Endothelial cell (in vitro differentiated cells): ENCODE measurements around the gene TKFC. TPM values are rescaled to one million over a fixed set of nuclear protein-coding genes. Genes with fewer than 3 reads are reported as not detected.

Experiments used
- DNase-seq: peaks from one replicate; pipeline ENCODE4 v3.0.0; 2021; ENCODE audit warnings: low spot score
- H3K27ac Mint-ChIP-seq: one replicate; pipeline ENCODE4 v1.8.0; 2021; ENCODE audit warnings: mixed read lengths, inconsistent platforms; ENCODE audit not compliant: unreplicated experiment
- H3K27me3 Mint-ChIP-seq: one replicate; pipeline ENCODE4 v1.8.0; 2021; ENCODE audit warnings: mild to moderate bottlenecking, moderate library complexity, mixed read lengths, inconsistent platforms; ENCODE audit not compliant: unreplicated experiment
- H3K36me3 Mint-ChIP-seq: one replicate; pipeline ENCODE4 v1.8.0; 2021; ENCODE audit warnings: mild to moderate bottlenecking, low read depth, mixed read lengths, inconsistent platforms; ENCODE audit not compliant: unreplicated experiment
- H3K4me1 Mint-ChIP-seq: one replicate; pipeline ENCODE4 v1.8.0; 2021; ENCODE audit warnings: mild to moderate bottlenecking, mixed read lengths, inconsistent platforms; ENCODE audit not compliant: unreplicated experiment
- H3K4me3 Mint-ChIP-seq: one replicate; pipeline ENCODE4 v1.8.0; 2021; ENCODE audit warnings: mild to moderate bottlenecking, mixed read lengths, inconsistent platforms; ENCODE audit not compliant: unreplicated experiment
- H3K9me3 Mint-ChIP-seq: one replicate; pipeline ENCODE4 v1.8.0; 2021; ENCODE audit warnings: mixed read lengths, inconsistent platforms; ENCODE audit not compliant: unreplicated experiment
- CTCF ChIP-seq: fragments of 200-600 bp; sonication (generic); IDR thresholded peaks from one replicate; pipeline ENCODE4 v1.5.0; 2021; ENCODE audit warnings: antibody characterized with exemption; ENCODE audit not compliant: unreplicated experiment
- total RNA-seq: library from RNA; stranded (reverse); fragmentation: NEBNext Ultra II Directional; extraction: Animal tissue kit (Norgen Biotek cat#: 25700); gene quantifications from one replicate; pipeline ENCODE4 v1.2.1, GENCODE V29; 2021; ENCODE audit not compliant: unreplicated experiment

The TKFC gene
- total RNA-seq, 1 donor from 2014 or later: 53.1 TPM

DNA sequence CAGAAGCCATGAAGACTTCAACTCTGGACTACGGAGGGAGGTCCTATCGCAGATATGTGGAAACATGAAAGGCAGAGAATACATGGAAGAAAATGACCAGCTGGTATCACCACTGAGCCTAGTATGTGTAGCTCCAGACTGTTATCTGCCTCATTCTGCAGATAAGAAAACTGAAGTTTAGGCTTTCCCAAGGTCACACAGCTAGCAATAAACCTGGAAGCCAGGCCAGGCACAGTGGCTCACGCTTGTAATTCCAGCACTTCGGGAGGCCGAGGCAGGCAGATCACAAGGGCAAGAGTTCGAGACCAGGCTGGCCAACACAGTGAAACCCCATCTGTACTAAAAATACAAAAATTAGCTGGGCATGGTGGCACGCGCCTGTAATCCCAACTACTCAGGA lies 22.3 kb upstream of the TKFC start:
- no peak for TF ChIP-seq CTCF
- DNase-seq: no peak
- Mint-ChIP-seq H3K9me3 (no peaks in the 10 kb centered on the region), H3K4me3 (peak overlapping the region; percentile 40), H3K27me3 (no peaks in the 10 kb centered on the region), H3K4me1 (no peaks in the 10 kb centered on the region), H3K27ac (no peak overlapping the region), H3K36me3 (peaks cover 20% of the 10 kb centered on the region)

- H3K36me3 Mint-ChIP-seq: peaks cover 25% of the 10 kb centered on the region
- TF ChIP-seq CTCF: no peak
- H3K4me3 Mint-ChIP-seq: no peak overlapping the region
- H3K9me3 Mint-ChIP-seq: no peaks in the 10 kb centered on the region
- H3K27me3 Mint-ChIP-seq: no peaks in the 10 kb centered on the region
- H3K27ac Mint-ChIP-seq: no peak overlapping the region
- DNase-seq: no peak
- H3K4me1 Mint-ChIP-seq: no peaks in the 10 kb centered on the region
Measured at GRCh38 chr11:61315260-61315659, 17.8 kb upstream of the TKFC start.

- no peak for DNase-seq
- Mint-ChIP-seq H3K9me3 (no peaks in the 10 kb centered on the region), H3K4me3 (no peak overlapping the region), H3K27me3 (peaks cover 3% of the 10 kb centered on the region), H3K36me3 (peaks cover 51% of the 10 kb centered on the region), H3K27ac (no peak overlapping the region), H3K4me1 (no peaks in the 10 kb centered on the region)
- no peak for TF ChIP-seq CTCF
Measured at GRCh38 chr11:61325649-61326414, 7.2 kb upstream of the TKFC start.

- TF ChIP-seq CTCF: no peak
- Mint-ChIP-seq H3K9me3 (no peaks in the 10 kb centered on the region), H3K4me1 (peaks cover 12% of the 10 kb centered on the region), H3K27me3 (peaks cover 3% of the 10 kb centered on the region), H3K36me3 (peaks cover 43% of the 10 kb centered on the region), H3K4me3 (peak overlapping the region; percentile 60), H3K27ac (peak overlapping the region; percentile 12)
- DNase-seq: no peak
Measured at GRCh38 chr11:61327669-61328071, 5.4 kb upstream of the TKFC start.

DNA sequence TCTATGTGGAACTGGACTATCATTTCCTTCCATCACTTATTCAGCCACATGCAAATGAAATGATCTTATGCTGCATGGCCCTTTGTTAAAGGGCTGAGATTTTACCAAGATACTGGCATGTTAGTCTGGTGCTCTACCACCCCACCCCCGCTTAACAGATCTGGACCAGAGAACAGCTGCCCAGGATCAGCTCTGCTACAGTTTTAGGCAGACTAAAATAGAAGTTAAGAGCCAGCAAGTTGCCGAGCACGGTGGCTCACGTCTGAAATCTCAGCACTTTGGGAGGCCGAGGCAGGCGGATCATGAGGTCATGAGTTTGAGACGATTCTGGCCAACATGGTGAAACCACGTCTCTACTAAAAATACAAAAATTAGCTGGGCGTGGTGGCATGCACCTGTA lies 4.7 kb upstream of the TKFC start:
- Mint-ChIP-seq H3K9me3 (no peaks in the 10 kb centered on the region), H3K4me1 (peaks cover 12% of the 10 kb centered on the region), H3K4me3 (no peak overlapping the region), H3K27ac (peak overlapping the region; percentile 13), H3K27me3 (peaks cover 3% of the 10 kb centered on the region), H3K36me3 (peaks cover 40% of the 10 kb centered on the region)
- no peak for DNase-seq
- TF ChIP-seq CTCF: no peak
